NK-92 (cell line): ENCODE data around the gene NUBPL.
"Not testable (repeated sequence)": the region's sequence is repeated elsewhere in the genome, so short reads cannot be mapped to it uniquely, and the experiment has no call there.

ENCODE experiments used
- DNase-seq: peaks from one replicate; lab custom pipeline; 2025; ENCODE audit not compliant: unreplicated experiment; lab: John Stamatoyannopoulos, UW

The NUBPL gene

DNA sequence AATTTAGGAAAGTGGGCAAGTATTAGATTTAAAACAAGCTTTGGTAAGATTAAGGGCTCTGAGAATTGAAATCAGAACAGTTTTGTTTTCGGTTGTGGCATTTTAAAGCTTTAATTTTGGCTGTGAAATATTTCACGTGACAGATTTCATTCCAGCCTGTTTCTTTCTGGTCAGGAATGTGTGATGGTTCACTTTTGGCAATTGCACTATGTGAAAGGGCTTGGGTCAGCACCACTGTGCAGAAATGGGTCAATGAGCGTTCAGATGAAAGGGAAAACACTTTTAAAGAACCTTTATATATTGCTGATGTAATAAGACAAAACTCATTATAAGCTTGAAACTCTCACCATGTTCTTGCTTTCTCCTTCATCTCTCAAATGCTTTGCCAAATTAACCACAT, 17.1 kb downstream of the NUBPL start:
- no peak for DNase-seq

DNA sequence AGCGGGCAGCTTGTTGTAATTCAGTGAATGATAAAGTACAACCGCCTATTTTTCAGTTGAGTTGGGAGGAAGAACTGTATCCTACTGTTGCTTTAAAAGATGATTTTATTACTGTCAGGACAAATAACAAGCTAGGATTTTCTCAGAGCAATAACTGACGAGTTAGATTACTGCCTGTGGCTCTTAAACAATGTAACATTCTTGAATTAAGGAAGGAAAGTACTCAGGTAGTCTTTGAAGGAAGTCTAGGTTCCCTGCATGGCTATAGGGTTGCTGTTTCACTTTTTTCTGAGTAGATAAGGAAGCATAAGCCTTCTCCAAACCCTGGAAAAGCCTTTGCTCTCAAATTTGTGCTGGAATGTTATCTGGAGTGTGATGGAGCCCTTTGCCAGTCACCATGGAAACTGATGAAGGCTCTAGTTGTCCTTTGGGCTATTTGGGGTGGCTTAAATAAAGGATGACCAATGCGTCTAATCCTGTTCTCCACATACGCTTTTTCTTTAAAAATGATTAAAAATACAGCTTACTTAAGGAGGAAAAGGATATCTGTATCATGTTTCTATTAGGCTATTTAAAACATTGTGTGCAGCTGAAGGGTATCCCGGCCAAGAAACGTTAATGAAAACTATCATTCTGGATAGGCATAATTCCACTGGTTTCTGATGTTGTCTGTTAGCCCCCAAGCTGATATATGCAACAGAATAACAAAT, 17.7 kb downstream of the NUBPL start:
- no peak for DNase-seq

GRCh38 chr14:31580234-31580633, 19.0 kb downstream of the NUBPL start:
- DNase-seq, result no peak

- DNase-seq, result no peak
Observed at GRCh38 chr14:31582286-31582691, 21.1 kb downstream of the NUBPL start.

GRCh38 chr14:31582836-31583452, 21.7 kb downstream of the NUBPL start:
- no peak for DNase-seq

DNA sequence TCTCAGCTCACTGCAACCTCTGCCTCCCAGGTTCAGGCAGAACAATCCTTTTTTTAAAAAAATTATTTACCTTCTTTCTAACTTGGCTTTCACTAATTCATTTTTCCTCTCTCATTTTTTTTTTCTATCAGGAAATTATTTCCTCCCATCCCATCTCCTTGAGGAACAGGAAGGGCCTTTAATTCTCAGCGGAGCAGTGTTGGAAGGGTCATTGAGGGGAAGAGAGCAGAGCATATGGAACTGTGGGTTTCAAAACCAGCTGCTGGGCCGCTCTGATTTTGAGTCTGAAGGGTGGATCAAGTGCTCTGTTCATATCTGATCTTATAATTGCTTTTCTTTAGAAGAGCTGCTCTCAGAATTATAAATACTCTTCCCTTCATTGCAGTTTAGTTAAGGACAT, 29.0 kb downstream of the NUBPL start:
- DNase-seq, result no peak

- DNase-seq, result no peak
Observed at GRCh38 chr14:31592122-31592521, 30.9 kb downstream of the NUBPL start.

DNA sequence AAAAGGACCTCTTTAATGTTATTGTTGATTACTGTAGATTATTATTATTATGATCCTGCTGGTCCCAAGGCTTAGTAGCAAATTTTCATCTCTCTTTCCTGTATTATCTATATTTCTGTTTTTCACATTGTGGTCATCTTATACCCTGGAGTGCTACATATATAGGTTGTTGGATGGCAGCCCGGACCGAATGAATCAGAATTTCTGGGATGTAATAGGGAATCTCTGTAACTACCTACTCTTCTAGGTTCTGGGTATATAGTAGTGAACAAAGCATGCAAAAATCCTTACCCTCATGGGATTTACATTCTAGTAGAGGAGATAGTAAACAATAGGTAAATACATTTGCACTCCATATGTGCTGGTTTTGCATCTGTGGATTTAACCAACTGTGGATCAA, 31.4 kb downstream of the NUBPL start:
- DNase-seq, result no peak

GRCh38 chr14:31596342-31597095, 35.3 kb downstream of the NUBPL start:
- no peak for DNase-seq

DNA sequence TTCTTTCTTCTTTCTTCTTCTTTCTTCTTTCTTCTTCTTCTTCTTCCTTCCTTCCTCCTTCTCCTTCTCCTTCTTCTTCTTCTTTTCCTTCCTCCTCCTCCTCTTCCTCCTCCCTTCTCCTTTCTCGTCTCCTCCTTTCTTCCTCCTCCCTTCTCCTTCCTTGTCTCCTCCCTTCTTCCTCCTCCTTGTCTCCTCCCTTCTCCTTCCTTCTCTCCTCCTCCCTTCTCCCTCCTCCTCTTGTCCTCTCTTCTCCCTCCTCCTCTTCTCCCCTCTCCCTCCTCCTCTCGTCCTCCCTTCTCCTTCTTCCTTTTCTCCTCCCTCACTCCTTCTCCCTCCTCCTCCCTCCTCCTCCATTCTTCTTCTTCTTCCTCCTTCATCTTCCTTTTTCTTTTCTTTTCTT, 44.5 kb downstream of the NUBPL start:
- no peak for DNase-seq

DNA sequence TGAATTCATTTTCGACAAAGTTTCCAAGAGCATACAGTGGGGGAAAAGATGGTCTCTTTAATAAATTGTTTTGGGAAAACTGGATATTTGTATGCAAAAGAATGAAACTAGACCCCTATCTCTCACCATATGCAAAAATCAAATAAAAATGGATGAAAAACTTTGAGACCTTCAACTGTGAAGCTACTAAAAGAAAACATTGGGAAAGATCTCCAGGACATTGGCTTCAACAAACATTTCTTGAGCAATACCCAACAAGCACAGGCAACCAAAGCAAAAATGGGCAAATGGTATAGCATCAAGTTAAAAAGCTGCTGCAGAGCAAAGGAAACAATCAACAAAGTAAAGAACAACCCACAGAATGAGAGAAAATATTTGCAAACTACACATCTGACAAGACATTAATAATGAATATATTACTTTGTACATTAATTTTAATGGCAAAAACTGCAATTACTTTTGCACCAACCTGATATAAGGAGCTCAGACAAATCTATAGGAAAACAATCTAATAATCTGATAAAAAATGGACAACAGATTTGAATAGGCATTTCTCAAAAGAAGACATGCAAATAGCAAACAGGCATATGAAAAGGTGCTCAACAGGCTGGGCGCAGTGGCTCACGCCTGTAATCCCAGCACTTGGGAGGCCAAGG, 50.7 kb downstream of the NUBPL start:
- no peak for DNase-seq

GRCh38 chr14:31613188-31613587, 52.0 kb downstream of the NUBPL start:
- DNase-seq, result no peak

DNA sequence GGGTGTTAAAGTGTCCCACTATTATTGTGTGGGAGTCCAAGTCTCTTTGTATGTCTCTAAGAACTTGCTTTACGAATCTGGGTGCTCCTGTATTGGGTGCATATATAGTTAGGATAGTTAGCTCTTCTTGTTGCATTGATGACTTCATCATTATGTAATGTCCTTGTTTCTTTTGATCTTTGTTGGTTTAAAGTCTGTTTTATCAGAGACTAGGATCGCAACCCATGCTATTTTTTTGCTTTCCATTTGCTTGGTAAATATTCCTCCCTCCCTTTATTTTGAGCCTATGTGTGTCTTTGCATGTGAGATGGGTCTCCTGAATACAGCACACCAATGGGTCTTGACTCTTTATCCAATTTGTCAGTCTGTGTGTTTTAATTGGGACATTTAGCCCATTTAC, 57.7 kb downstream of the NUBPL start:
- not testable (repeated sequence) for DNase-seq

DNA sequence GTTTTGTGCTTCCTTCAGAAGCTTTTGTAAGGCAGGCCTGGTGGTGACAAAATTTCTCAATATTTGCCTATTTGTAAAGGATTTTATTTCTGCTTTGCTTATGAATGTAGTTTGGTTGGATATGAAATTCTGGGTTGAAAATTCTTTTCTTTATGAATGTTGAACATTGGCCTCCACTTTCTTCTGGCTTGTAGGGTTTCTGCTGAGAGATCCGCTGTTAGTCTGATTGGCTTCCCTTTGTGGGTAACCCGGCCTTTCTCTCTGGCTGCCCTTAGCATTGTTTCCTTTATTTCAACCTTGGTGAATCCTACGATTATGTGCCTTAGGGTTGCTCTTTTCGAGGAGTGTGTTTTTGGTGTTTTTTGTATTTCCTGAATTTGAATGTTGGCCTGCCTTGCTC, 58.2 kb downstream of the NUBPL start:
- DNase-seq, result no peak

GRCh38 chr14:31620898-31621297, 59.7 kb downstream of the NUBPL start:
- DNase-seq, result not testable (repeated sequence)

DNA sequence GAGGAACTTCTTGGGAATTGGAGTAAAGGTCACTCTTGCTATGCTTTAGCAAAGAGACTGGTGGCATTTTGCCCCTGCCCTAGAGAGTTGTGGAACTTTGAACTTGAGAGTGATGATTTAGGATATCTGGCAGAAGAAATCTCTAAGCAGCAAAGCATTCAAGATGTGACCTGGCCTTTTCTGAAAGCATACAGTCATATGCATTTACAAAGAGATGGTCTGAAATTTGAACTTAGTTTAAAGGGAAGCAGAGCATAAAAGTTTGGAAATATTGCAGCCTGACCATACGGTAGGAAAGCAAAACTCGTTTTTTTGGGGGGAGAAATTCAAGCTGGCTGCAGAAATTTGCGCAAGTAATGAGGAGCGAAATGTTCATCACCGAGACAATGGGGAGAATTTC, 60.9 kb downstream of the NUBPL start:
- DNase-seq, result no peak

- not testable (repeated sequence) for DNase-seq
Observed at GRCh38 chr14:31652900-31653299, 91.7 kb downstream of the NUBPL start.

- no peak for DNase-seq
Observed at GRCh38 chr14:31657917-31658316, 96.7 kb downstream of the NUBPL start.

DNA sequence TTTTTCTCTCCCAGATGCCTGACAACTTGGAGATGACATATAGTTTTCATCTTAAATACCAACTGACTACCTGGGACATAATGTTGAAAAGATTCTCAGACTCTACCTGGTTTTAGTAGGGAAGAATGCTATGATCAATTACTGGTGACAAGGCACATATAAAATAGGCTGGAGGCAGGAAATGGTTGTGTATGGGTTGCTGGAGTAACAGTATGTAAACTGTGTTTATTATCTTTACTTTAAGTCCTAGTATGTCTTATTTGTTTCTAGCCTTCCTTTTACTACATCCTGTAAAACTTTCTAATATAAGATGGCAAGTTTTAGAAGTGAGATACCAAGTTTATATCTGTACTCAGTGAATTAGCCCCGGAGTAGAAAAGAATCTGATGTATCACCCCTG, 98.1 kb downstream of the NUBPL start:
- no peak for DNase-seq

- DNase-seq, result no peak
Observed at GRCh38 chr14:31660191-31660590, 99.0 kb downstream of the NUBPL start.

GRCh38 chr14:31660728-31661127, 99.5 kb downstream of the NUBPL start:
- no peak for DNase-seq

DNA sequence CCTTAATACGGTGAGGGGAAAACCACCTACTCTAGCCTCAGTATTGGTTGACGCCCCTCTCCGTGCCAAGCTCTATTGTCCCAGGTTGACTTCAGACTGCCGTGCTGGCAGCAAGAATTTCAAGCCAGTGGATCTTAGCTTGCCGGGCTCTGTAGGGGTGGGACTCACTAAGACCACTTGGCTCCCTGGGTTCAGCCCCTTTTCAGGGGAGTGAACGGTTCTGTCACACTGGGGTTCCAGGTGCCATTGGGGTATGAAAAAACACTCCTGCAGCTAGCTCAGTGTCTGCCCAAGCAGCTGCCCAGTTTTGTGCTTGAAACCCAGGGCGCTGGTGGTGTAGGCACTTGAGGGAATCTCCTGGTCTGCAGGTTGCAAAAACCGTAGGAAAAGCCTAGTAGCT, 107.1 kb downstream of the NUBPL start:
- no peak for DNase-seq
